Hippocampal formation (tissue), 2 donors: ENCODE results near the gene SEC63.
"Not testable (repeated sequence)": the region's sequence is repeated elsewhere in the genome, so short reads cannot be mapped to it uniquely, and the experiment has no call there.

Experiments used
- DNase-seq, 2 donors: peaks; one replicate each; lab custom pipeline; 2025; lab: John Stamatoyannopoulos, UW

SEC63 gene

DNA sequence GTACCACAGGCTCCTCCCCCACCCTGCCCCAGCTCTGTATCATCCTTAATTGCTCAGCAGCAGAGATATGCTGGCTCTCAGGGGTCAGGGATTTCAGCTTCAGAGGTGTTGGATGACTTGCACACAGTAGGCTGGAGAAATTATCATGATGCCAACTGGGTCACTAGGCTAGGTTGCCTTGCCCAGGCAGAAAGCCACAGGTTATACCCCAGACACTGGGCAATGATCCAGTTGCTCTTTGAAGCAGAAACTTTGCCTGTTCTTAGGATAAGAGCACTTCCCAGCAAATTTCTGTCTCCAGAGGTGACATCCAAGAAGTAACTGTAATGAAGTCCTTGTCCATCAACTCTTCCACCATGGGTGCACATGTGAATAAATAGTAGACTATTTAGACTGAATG lies 95.6 kb downstream of the SEC63 start:
- no peak for DNase-seq

DNA sequence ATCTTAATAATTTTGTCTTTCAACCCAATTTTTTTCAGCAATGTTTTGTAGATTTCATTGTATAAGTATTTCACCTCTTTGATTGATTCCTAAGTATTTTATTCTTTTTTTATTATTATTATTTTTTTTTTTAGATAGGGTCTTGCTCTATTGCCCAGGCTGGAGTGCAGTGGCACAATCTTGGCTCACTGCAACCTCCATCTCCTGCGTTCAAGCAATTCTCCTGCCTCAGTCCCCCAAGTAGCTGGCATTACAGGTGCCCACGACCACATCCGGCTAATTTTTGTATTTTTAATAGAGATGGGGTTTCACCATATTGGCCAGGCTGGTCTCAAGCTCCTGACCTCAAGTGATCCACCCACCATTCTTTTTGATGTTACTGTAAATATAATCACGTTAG lies 97.0 kb downstream of the SEC63 start:
- DNase-seq: not testable (repeated sequence)

DNA sequence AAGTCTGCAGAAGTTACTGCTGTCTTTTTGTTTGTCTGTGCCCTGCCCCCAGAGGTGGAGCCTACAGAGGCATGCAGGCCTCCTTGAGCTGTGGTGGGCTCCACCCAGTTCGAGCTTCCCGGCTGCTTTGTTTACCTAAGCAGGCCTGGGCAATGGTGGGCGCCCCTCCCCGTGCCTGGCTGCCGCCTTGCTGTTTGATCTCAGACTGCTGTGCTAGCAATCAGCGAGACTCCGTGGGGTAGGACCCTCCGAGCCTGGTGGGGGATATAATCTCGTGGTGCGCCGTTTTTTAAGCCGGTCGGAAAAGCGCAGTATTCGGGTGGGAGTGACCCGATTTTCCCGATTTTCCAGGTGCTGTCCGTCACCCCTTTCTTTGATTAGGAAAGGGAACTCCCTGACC lies 97.9 kb downstream of the SEC63 start:
- DNase-seq: not testable (repeated sequence)

DNA sequence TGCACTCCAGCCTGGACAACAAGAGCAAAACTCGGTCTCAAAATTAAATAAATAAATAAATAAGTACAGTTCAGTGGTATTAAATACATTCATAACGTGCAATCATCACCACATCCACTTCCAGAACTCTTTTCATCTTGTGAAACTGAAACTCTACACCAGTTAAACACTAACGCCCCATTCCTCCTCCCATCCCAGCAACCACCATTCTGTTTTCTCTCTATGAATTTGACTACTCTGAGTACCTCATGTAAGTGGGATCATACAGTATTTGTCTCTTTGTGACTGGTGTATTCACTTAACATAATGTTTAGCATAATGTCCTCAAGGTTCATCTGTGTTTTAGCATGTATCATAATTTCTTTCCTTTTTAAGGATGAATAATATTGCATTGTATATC lies 104.8 kb downstream of the SEC63 start:
- no peak for DNase-seq

DNA sequence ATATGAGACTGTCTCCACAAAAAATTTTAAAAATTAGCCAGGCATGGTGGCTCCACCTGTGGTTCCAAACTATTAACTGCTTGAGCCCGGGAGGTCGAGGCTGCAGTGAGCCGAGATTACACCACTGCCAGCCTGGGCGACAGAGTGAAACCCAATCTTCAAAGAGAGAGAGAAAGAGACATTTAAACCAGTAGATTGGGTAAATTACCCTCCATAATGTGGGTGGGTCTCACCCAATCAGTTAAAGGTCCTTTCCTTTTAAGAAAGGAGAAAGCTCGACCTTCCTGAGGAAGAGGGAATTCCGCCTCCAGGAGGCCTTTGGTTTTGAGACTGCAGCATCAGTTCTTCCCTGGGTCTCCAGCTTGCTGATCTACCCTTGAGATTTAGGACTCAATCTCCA lies 108.7 kb downstream of the SEC63 start:
- no peak for DNase-seq

DNA sequence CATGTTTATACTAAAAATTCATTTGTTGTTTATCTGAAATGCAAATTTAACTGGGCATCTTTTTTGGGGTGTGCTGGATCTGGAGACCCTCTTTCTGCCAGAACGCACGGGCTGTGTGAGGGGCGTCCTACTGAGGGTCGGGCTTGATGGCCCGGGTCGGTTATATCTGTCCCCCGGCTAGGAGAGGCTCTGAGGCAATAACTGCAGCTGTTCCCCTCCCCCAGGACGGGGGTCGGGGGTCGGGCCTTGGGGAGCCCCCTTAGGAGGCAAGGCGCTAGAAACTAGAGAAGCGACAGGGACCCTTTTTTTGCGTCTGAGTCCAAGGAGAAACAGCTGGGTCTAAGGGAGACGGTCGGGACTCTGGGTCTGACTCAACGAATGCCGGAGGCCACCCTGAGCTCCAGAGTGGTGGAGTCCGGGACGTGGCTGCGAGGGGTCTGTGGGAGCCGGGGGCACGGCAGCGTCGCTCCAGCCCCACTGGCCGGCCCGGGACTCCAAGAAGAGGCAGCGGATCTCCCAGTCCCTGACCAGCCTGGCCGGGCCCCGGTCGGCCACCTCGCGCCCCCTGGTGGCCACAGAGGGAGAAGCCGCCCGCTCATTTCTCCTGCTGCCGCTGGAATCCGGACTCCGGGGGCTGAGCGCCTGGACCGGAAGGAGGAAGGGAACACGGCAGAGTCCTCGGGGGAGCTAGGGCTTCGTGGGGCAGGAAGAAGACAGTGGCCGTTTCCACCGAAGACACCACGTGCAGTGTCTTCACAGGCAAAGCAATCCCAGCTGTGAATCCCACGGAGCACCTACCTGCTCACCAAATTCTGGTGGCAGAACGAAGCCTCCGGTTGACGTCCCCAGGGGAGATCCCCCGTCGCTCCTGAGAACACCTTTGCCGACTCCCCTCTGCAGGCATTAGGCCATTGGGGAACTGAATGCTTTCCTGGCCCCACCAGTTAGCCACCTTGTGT lies 109.9 kb downstream of the SEC63 start:
- DNase-seq: peak; percentile 30 to 70

DNA sequence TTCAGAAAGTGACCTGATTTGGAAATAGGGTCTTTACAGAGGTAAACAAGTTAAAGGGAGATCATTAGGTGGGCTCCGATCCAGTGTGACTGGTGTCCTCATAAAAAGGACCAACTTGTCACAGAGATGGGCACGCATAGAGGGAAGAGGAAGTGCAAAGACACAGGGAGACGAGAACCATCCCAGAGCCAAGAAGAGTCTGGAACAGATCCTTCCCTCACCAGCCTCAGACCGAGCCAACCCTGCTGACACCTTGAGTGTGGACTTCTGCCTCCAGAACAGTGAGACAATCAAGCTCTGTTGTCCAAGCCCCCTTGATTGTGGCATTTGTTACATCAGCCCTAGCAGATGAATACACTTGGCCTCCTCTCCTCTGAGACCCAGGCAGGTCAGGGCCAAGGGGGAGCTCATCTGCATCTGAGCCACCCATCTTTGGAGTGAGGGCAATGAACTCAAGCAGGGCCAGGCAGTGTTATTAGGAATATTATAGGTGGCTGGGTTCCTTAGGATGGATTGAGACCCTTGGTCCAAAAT lies 111.7 kb downstream of the SEC63 start:
- DNase-seq: no peak

DNA sequence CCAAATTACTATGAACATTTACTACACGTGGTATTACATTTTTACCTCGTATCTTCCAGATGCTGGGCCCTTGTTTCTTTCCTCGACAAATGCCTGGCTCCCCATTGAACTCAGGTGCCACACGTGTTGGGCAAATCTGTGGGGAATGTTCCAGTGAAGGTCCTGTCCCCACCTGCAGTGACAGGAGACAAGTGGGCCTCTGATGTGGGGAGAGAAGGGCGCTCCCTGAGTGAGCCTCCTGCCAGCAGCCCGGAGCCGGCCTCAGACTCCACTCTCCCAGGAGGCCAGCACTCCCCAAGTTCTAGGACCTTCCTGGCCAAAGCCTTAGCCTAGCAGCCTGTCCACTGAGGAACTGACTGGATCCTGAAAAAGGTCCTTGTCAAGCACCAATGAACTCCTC lies 112.2 kb downstream of the SEC63 start:
- DNase-seq: no peak

DNA sequence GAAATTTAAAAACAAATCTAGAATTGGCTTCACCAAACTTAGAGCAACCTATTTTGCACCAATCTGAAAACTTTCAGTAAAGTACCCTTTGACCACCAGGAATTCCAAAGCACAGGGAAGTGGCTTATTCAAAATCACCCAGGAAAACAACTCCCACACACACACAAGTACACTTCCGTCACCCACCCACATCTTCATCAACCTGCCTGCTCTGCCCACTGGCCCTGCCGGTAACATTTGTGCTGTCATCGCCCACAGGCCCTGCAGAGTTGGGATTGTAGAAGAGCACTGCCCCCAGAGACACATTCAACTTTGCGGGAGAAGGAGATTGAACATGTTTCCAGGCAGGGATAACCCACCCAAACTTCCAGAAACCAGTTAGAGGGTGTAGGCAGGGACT lies 114.6 kb downstream of the SEC63 start:
- no peak for DNase-seq

DNA sequence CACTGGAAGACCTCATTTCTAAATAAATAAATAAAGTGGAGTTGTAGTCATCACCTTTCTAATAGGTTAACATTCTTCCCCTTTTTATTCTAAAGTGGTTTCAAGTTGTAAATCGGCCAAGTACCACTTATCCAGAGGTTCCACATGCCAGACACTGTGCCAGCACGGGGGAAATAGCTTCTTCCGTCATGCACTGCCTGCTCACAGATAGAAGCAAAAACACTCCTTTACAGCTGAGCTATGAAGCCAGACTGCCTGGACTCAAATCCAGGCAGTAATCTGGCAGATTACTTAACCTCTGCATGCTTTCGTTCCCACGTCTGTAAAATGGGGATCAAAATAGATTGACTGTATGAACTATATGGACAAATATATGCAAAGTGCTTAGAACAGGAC lies 116.7 kb downstream of the SEC63 start:
- no peak for DNase-seq

DNA sequence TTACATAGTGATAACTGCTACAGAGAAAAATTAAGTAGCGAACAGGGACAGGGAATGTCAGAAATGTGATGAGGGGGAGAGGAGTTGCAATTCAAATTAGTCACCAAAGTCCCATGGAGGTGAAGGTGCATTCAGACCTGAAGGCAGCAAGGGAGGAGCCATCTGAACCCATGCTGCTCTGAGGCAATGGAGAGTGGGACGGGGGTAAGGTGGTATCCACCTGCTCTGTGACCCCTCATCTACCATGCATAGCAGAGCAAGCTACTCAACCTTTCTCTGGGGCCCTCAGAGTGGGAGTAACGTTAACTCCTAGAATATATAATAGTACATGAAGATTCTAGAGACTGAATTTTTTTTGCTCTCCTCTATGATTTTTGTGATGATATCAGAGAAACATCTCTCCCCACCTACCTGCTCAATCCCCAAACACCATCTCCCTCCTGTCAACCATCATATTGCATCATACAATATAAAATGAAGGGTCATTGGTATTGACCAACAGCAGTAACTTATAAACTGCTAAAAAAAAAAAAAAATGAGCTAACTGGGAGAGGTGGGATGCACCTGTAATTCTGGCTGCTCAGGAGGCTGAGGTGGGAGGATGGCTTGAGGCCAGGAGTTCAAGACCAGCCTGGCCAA lies 117.3 kb downstream of the SEC63 start:
- no peak for DNase-seq

DNA sequence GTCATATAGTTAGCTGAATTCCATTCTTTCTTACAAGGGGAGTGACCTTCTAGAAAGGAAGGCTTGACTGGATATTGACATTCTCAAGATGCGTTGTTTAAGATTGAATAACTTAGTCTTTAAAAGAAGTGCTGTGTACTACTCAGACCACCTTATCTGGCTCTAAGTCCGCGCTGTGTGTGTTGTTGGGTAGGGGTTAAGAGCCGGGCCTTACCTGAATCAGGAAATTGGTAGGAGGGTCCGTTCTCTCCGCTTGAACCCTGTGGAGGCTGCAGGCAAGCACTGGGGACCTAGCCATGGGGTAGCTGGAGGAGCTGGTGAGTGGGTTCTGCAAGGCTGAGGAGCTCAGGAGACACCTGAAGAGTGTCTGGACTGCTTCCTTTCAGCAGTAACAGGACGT lies 124.9 kb downstream of the SEC63 start:
- no peak for DNase-seq

DNA sequence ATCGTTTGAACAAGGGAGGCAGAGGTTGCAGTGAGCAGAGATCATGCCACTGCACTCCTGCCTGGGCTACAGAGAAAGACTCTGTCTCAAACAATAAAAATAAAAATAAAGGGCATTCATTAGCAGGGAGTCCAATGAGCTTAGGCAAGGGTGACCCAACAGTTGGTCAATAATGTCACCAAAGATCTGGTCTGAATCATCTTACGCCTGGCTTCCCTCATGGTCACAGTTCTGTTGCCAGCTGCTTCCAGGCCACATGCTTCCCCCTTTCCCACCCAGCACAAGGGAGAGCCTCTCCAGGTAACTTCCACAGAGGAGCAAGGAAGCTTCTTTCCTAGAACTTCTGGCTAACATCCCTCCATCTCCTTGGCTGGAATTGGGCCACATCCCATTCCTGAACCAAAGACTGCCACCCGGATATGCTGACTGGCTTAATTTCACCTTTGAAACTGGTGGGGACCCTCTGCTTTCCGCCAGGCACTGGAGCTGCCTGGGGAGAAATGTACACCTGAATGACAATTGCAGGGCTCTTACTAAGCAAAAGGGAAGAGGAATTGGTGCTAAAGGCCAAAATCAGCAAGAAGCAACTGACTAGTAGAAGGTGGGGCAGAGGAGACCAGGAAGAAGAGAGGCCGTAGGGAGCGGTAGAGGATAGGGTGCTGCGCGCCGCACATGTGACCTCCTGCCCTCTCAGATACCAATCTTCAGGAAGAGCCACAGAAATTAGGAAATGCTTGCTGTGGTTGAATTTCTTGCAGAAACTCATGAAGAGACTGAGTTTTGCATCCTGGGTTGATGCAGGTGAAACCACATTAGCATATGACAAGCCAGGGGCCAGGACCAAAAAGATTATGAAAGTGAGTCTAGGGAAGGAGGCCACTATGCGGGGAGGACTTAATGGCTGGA lies 125.6 kb downstream of the SEC63 start:
- no peak for DNase-seq

DNA sequence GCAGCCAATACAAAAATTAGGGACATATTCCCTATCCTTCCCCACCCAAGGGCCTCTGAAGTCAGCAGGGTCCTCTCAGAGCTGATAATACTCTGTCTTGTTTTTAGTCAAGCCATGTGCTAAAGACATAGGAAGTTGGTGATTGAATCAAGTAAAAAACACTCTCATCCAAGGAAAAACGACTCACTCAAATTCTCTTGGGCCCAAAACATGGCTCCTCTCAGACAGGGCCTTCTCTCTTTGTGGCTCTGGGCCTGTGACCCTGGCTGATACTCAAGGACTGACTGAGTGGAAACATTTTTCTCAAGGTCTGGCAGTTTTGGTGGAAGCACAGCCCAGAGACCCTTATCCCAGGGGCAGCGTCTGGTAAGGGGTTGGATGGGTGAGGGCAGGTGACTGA lies 127.9 kb downstream of the SEC63 start:
- no peak for DNase-seq

DNA sequence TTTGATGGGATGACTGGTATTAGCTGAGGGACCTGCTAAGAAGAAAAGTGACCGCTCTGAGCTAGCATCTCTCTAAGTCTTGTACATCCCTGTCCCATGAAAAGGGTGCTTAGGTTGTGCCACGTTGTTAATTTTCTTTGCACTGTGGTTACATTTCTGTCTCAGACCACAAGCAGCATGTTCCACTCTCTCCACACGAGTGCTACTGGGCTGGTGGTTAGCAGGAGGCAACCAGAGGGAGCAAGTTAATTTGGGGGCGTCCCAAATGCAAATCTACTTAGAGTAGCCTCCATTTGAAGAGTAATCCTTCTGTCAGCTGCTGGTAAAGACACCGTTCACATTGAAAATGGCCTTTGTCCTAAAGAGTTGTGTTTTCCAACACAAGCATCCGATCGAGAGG lies 130.5 kb downstream of the SEC63 start:
- no peak for DNase-seq

DNA sequence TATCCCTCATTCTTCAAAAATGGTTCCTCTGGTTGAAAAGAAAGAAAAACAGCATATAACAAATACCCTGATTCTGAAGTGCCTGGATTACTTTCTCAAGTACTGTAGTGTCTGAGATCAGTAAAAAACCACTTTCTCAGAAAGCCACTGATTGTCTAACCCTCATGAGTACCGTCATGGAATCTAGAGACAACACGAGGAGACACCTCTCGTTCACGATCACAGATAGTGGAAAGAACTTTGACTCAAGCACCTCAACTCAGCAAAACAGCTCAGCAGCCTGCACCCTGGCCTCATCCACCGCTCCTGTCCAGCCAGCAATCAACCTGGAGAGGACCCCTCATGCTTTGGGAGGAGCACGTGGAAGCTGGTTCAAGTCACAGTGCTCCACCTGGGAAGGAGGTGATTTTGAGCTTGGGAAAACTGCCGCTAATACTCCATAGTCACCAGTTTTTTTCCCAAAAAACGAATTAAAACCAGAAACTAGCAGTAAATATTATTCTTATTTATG lies 134.9 kb downstream of the SEC63 start:
- DNase-seq: no peak

DNA sequence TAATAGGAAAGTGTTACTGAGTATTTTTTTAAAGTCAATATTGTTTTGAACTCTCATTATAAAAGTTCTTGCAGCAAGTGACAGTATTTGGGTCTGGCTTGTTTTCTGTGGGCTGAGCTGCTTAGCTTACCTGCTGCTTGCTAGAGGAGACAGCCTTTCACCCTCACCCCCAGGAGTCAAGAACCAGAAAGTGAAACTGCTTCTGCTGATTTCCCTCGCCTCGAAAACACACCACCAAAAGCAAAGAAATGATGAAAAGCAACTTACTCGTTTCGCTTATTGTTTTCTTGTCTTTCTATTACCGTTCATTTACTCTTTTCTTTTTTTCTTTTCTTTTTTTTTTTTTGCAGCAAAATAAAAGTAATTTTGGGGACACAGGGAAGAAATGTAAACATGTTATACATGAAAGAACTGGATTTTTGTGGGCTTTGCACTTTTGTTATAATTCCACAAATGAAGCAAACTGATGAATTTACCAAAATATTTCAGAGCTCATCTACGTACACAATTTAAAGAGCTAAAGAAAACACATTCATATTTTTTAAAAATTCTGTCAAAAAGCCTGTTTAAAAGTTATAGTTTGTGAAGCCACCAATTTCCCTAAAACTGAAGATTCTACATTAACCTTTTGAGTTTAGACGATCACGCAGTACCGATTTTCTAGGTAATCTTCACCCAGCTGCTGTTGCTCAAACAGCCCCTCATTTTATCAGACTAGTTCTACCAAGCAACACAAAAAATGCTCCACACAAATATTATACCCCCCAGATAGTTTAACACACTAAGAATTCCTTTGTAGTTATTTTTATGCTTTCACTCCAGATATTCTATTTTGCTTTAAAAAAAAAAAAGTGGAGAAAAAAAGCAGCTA lies 135.6 kb downstream of the SEC63 start:
- DNase-seq: no peak

DNA sequence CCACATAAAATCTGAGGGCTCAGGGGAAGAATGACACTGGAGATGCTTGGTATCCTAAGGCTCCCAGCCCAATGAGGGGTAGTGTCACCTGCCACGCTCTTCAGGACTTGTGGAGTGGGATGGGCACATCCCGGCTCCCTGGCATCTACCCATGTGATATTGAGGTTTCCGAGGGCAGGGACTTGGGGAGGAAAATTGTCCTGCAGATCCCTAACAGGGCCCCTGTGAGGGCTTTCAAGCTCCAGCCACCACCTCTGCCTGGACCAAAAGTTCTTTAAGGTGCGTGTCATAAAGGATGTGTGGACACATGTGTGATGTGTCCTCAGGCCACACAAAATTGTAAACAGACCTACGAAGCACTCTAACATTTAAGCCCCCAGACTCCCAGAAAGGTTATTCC lies 136.4 kb downstream of the SEC63 start:
- no peak for DNase-seq

DNA sequence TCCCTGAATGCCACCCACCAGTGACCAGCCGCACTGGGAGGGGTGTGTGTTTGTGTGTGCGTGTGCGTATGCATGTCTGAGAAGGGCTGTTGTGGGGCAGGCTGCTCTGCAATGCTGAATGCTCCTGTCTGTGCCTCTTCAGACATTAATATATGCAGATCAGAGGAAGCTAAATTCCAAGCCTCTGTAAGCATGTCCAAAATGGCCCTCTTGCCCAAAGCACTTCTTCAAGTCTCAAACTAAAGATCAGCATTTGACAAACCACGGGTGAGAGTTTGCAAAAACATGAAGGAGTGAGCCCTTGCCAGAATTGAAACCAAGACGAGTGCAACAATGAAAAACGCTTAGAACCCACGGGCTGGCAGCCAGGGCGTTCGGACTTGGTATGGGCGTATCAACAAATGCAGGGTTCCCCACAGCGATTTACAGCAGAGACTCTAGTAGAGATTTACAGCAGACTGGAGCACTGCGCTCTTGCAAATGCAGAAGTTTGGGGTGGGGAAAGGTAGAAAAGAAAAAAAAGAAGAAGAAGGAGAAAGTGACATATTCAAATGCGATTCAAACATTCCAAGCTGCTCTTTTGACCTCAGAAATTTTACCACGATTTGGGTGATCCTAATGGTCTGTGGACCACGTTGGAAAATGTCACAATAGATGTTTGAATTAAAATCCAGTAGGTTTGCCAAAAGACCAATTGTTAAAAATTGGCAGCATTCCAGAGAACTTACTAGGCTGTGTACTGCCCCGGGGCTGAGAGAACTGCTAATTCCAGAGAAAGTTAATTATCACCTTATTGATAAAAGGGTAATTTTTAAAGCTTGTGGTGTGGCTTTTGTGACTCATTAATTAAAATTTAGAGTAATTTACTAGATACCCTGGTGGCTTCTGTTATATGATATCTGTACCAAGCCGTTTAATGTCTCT lies 137.4 kb downstream of the SEC63 start:
- peak; percentile 10 to 32 for DNase-seq

DNA sequence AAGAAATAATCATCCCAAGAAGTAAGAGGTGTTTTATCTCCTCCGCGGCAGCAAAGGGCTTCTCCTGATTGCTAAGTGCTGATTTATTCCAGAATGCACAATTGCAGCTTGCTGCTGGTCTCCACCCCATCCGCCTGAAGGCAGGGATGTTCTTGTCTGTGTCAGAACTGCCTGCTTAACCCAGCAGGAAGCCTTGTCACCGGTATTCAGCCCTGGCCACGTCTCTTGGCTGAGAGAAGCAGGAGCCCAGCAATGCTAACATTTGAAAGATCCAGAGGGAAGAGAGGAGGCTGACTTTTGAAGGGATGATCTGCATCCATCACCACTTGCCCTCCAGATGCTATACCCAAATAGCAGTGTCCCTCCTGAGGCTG lies 138.1 kb downstream of the SEC63 start:
- DNase-seq: no peak
